ENCODE data around the gene DMAC2L.
"Not testable (repeated sequence)": the region's sequence is repeated elsewhere in the genome, so short reads cannot be mapped to it uniquely, and the experiment has no call there.

Gene DMAC2L

GRCh38 chr14:50333014-50333509 is 20.9 kb downstream of the DMAC2L start:
- no peak for DNase-seq

- DNase-seq, result no peak
Measured at GRCh38 chr14:50334211-50334610, 22.1 kb downstream of the DMAC2L start.

- peak; percentile 98 for DNase-seq
Measured at GRCh38 chr14:50335389-50335788, 23.3 kb downstream of the DMAC2L start.

- peak; percentile 97 for DNase-seq
Measured at GRCh38 chr14:50335989-50336824, 24.1 kb downstream of the DMAC2L start.

- DNase-seq, result no peak
Measured at GRCh38 chr14:50338587-50338986, 26.5 kb downstream of the DMAC2L start.

- no peak for DNase-seq
Measured at GRCh38 chr14:50339178-50339804, 27.2 kb downstream of the DMAC2L start.

- no peak for DNase-seq
Measured at GRCh38 chr14:50340045-50340444, 27.9 kb downstream of the DMAC2L start.

- DNase-seq, result no peak
Measured at GRCh38 chr14:50340963-50341362, 28.8 kb downstream of the DMAC2L start.

- peak; percentile 91 for DNase-seq
Measured at GRCh38 chr14:50342221-50343078, 30.3 kb downstream of the DMAC2L start.

- DNase-seq, result peak; percentile 12
Measured at GRCh38 chr14:50343434-50343833, 31.3 kb downstream of the DMAC2L start.

GRCh38 chr14:50344116-50344775 is 32.1 kb downstream of the DMAC2L start:
- no peak for DNase-seq

- no peak for DNase-seq
Measured at GRCh38 chr14:50344876-50345563, 32.9 kb downstream of the DMAC2L start.

GRCh38 chr14:50345846-50346422 is 33.8 kb downstream of the DMAC2L start:
- no peak for DNase-seq

- DNase-seq, result no peak
Measured at GRCh38 chr14:50347521-50347920, 35.4 kb downstream of the DMAC2L start.

GRCh38 chr14:50348933-50349332 is 36.8 kb downstream of the DMAC2L start:
- DNase-seq, result no peak

GRCh38 chr14:50350975-50351374 is 38.9 kb downstream of the DMAC2L start:
- no peak for DNase-seq

- DNase-seq, result no peak
Measured at GRCh38 chr14:50352584-50352983, 40.5 kb downstream of the DMAC2L start.

- DNase-seq, result no peak
Measured at GRCh38 chr14:50353126-50353525, 41.0 kb downstream of the DMAC2L start.

GRCh38 chr14:50354527-50354926 is 42.4 kb downstream of the DMAC2L start:
- no peak for DNase-seq

GRCh38 chr14:50355692-50356091 is 43.6 kb downstream of the DMAC2L start:
- no peak for DNase-seq

GRCh38 chr14:50356283-50356682 is 44.2 kb downstream of the DMAC2L start:
- DNase-seq, result not testable (repeated sequence)

GRCh38 chr14:50357124-50357523 is 45.0 kb downstream of the DMAC2L start:
- no peak for DNase-seq
